ENCODE measurements around the gene PKLR.

The PKLR gene

GRCh38 chr1:155279268-155279667 is 22.0 kb downstream of the PKLR start:
- no peaks in the 10 kb centered on the region for H4K20me1 ChIP-seq (ENCODE audit: control insufficient read depth, insufficient read depth, low read depth, low read length)
- H3K36me3 ChIP-seq (ENCODE audit: control insufficient read depth, low read length): peaks cover 25% of the 10 kb centered on the region
- peaks cover 31% of the 10 kb centered on the region for H3K4me1 ChIP-seq (ENCODE audit: control insufficient read depth, low read length)
- H3K79me2 ChIP-seq (ENCODE audit: control insufficient read depth, low read length): peaks cover 17% of the 10 kb centered on the region
- H3K27ac ChIP-seq (ENCODE audit: low read depth, low read length): no peak overlapping the region
- TF ChIP-seq EZH2phosphoT487 (IDR thresholded peaks at IDR 0.05; ENCODE audit: borderline replicate concordance, low read length): no peak
- TF ChIP-seq CTCF (IDR thresholded peaks at IDR 0.05; ENCODE audit: low read depth, low read length, poor library complexity, severe bottlenecking): no peak
- peaks cover 15% of the 10 kb centered on the region for H3F3A ChIP-seq (ENCODE audit: control insufficient read depth, insufficient read depth)
- H3K4me2 ChIP-seq (ENCODE audit: low read length): peak overlapping the region; percentile 97
- H3K4me3 ChIP-seq (ENCODE audit: low read length): peak overlapping the region; percentile 96; the same call in 1 of the 2 replicates
- no peaks in the 10 kb centered on the region for H3K27me3 ChIP-seq (ENCODE audit: control insufficient read depth, low read length)
- no peaks in the 10 kb centered on the region for H3K9me2 ChIP-seq (replicated peaks; ENCODE audit: control insufficient read depth, low read length)
- H3K9me3 ChIP-seq (ENCODE audit: control insufficient read depth, insufficient read depth, low read length): no peaks in the 10 kb centered on the region

- Histone ChIP-seq H3F3A (ENCODE audit: control insufficient read depth, insufficient read depth) (peaks cover 15% of the 10 kb centered on the region), H3K36me3 (ENCODE audit: control insufficient read depth, low read length) (peaks cover 20% of the 10 kb centered on the region), H3K4me1 (ENCODE audit: control insufficient read depth, low read length) (peaks cover 35% of the 10 kb centered on the region), H3K4me3 (ENCODE audit: low read length) (peak overlapping the region; percentile 96), H3K79me2 (ENCODE audit: control insufficient read depth, low read length) (peaks cover 19% of the 10 kb centered on the region), H3K27ac (ENCODE audit: low read depth, low read length) (no peak overlapping the region), H3K9me3 (ENCODE audit: control insufficient read depth, insufficient read depth, low read length) (no peaks in the 10 kb centered on the region), H3K9me2 (replicated peaks; ENCODE audit: control insufficient read depth, low read length) (no peaks in the 10 kb centered on the region), H3K4me2 (ENCODE audit: low read length) (peak overlapping the region; percentile 97), H3K27me3 (ENCODE audit: control insufficient read depth, low read length) (no peaks in the 10 kb centered on the region), H4K20me1 (ENCODE audit: control insufficient read depth, insufficient read depth, low read depth, low read length) (no peaks in the 10 kb centered on the region)
- TF ChIP-seq CTCF (IDR thresholded peaks at IDR 0.05; ENCODE audit: low read depth, low read length, poor library complexity, severe bottlenecking) (no peak), EZH2phosphoT487 (IDR thresholded peaks at IDR 0.05; ENCODE audit: borderline replicate concordance, low read length) (no peak)
Observed at GRCh38 chr1:155278689-155279160, 22.5 kb downstream of the PKLR start.

- Histone ChIP-seq H3K79me2 (ENCODE audit: control insufficient read depth, low read length) (peaks cover 24% of the 10 kb centered on the region), H3F3A (ENCODE audit: control insufficient read depth, insufficient read depth) (peaks cover 15% of the 10 kb centered on the region), H3K36me3 (ENCODE audit: control insufficient read depth, low read length) (peaks cover 19% of the 10 kb centered on the region), H3K4me3 (ENCODE audit: low read length) (peak overlapping the region; percentile 96), H3K27me3 (ENCODE audit: control insufficient read depth, low read length) (no peaks in the 10 kb centered on the region), H3K4me2 (ENCODE audit: low read length) (peak overlapping the region; percentile 97), H4K20me1 (ENCODE audit: control insufficient read depth, insufficient read depth, low read depth, low read length) (no peaks in the 10 kb centered on the region), H3K27ac (ENCODE audit: low read depth, low read length) (peak overlapping the region; percentile 47), H3K9me3 (ENCODE audit: control insufficient read depth, insufficient read depth, low read length) (no peaks in the 10 kb centered on the region), H3K4me1 (ENCODE audit: control insufficient read depth, low read length) (peaks cover 37% of the 10 kb centered on the region), H3K9me2 (replicated peaks; ENCODE audit: control insufficient read depth, low read length) (no peaks in the 10 kb centered on the region)
- peak; percentile 64 for TF ChIP-seq CTCF (IDR thresholded peaks at IDR 0.05; ENCODE audit: low read depth, low read length, poor library complexity, severe bottlenecking)
- no peak for TF ChIP-seq EZH2phosphoT487 (IDR thresholded peaks at IDR 0.05; ENCODE audit: borderline replicate concordance, low read length)
Observed at GRCh38 chr1:155277902-155278688, 23.1 kb downstream of the PKLR start.

Data from DOHH2 (cell line).